HUES64 (cell line): ENCODE results near the gene ZNF804A.

Experiments
- H3K27ac ChIP-seq: 2 replicates; pipeline ENCODE4 v1.7.0; 2013; ENCODE audit warnings: low read depth, low read length, inconsistent platforms
- H3K27me3 ChIP-seq: 2 replicates; pipeline ENCODE4 v1.6.1; 2013; ENCODE audit warnings: mild to moderate bottlenecking, low read length; ENCODE audit not compliant: insufficient read depth
- H3K36me3 ChIP-seq: 2 replicates; pipeline ENCODE4 v1.6.1; 2013; ENCODE audit warnings: mild to moderate bottlenecking, low read length; ENCODE audit not compliant: insufficient read depth
- H3K4me1 ChIP-seq: 2 replicates; pipeline ENCODE4 v1.6.1; 2013; ENCODE audit warnings: mild to moderate bottlenecking, low read length, moderate library complexity; ENCODE audit not compliant: insufficient read depth
- H3K4me3 ChIP-seq: 2 replicates; pipeline ENCODE4 v1.5.1; 2013; ENCODE audit warnings: mild to moderate bottlenecking, low read length, moderate library complexity
- H3K9ac ChIP-seq: 2 replicates; pipeline ENCODE4 v1.6.1; 2013; ENCODE audit warnings: mild to moderate bottlenecking, low read depth, low read length
- H3K9me3 ChIP-seq: 2 replicates; pipeline ENCODE4 v1.6.1; 2013; ENCODE audit warnings: low read depth, low read length; ENCODE audit not compliant: insufficient read depth
- WGBS: fragments of 150-250, 120-280 bp; methylation state at CpG from one replicate; pipeline ENCODE4 v1.1.7; 2013; ENCODE audit warnings: missing lambda C conversion rate; 5-methylcytosine and 5-hydroxymethylcytosine counted together

ZNF804A gene

DNA sequence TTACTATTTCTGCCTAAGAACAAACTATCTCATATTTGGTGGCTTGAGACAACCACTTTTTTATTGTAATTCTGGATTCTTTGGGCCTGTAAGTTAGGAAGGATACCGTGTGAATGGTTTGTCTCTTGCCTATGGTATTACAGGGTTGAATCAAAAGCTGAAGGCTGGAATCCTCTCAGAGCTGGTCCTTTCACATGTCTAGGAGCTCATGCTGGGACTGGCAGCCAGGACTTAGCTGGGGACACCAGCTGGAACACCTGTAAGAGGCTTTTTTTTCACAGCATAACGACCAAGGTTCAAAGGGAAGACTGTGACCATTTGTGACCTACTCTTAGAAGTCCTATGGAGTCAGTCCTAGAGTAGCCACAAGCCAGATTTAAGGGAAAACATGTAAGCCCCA is 226.3 kb downstream of the ZNF804A start:
- Histone ChIP-seq H3K9ac (no peak overlapping the region), H3K27ac (no peak overlapping the region), H3K4me3 (no peak overlapping the region), H3K4me1 (no peaks in the 10 kb centered on the region), H3K27me3 (no peaks in the 10 kb centered on the region), H3K36me3 (no peaks in the 10 kb centered on the region), H3K9me3 (no peaks in the 10 kb centered on the region)
- 56% methylated on average over 2 of the region's 2 CpGs for WGBS

GRCh38 chr2:184830531-184830930 is 232.2 kb downstream of the ZNF804A start:
- Histone ChIP-seq H3K27me3 (no peaks in the 10 kb centered on the region), H3K4me3 (no peak overlapping the region), H3K9me3 (no peaks in the 10 kb centered on the region), H3K27ac (no peak overlapping the region), H3K4me1 (peaks cover 8% of the 10 kb centered on the region; the same call in 1 of the 2 replicates), H3K36me3 (no peaks in the 10 kb centered on the region), H3K9ac (no peak overlapping the region)
- 94% methylated on average over 1 of the region's 1 CpG for WGBS

DNA sequence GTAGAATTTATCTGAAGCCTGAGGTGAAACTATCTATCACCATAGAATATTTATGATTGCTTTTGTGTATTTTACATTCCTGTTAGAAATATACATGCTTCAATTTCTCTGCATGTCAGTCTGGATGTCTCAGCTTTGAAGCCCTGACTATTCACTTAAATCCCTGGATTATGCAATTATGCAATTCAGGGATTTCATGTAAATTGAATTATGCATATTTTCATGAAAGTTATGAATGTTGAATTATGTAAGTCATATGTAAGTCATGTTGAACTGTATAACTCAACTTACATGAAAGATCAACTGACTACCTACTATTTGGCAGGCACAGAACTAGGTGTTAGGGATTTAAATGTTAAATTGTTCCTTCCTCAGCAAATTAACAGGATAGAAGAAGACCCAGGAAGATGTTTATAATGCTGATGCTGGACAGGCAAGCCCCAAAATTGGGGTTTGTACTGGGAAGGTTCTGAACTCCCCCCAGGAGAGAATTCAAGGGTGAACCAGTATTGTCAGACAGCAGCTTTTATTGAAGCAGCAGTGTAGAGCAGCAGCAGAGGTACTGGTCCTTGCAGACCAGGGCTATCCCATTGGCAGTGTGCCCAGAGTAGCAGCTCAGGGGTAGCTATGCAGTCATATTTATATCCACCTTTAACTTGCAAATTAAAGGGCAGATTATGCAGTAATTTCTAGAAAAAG is 236.5 kb downstream of the ZNF804A start:
- Histone ChIP-seq H3K9ac (no peak overlapping the region), H3K4me3 (no peak overlapping the region), H3K27me3 (no peaks in the 10 kb centered on the region), H3K9me3 (no peaks in the 10 kb centered on the region), H3K36me3 (no peaks in the 10 kb centered on the region), H3K4me1 (peaks cover 8% of the 10 kb centered on the region; the same call in 1 of the 2 replicates), H3K27ac (no peak overlapping the region)

GRCh38 chr2:184835398-184835715 is 237.0 kb downstream of the ZNF804A start:
- Histone ChIP-seq H3K4me1 (peaks cover 8% of the 10 kb centered on the region; the same call in 1 of the 2 replicates), H3K9ac (no peak overlapping the region), H3K36me3 (no peaks in the 10 kb centered on the region), H3K27ac (no peak overlapping the region), H3K4me3 (no peak overlapping the region), H3K27me3 (no peaks in the 10 kb centered on the region), H3K9me3 (no peaks in the 10 kb centered on the region)

DNA sequence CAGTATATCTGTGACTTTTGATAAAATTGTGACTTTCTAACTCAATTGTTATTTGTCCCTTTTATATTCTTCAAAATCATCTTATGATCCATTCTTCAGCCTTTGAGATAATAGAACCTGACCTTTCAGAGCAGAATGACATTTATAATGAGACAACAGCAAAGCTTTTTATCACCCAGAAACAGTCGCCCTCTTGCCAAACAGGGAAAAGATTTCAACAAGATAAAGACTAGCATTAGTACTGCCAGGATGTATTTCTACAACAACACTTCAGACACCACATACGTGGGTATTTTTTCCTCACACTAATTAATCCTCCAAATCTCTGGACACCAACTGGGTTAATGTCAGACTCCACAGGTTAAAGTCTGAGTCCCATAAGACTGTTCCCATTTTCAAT is 249.0 kb downstream of the ZNF804A start:
- no peaks in the 10 kb centered on the region for H3K36me3 ChIP-seq
- H3K9ac ChIP-seq = no peak overlapping the region
- H3K4me3 ChIP-seq = no peak overlapping the region
- no peaks in the 10 kb centered on the region for H3K4me1 ChIP-seq
- no peaks in the 10 kb centered on the region for H3K9me3 ChIP-seq
- no peak overlapping the region for H3K27ac ChIP-seq
- H3K27me3 ChIP-seq = no peaks in the 10 kb centered on the region
- 86% methylated on average over 2 of the region's 2 CpGs for WGBS

DNA sequence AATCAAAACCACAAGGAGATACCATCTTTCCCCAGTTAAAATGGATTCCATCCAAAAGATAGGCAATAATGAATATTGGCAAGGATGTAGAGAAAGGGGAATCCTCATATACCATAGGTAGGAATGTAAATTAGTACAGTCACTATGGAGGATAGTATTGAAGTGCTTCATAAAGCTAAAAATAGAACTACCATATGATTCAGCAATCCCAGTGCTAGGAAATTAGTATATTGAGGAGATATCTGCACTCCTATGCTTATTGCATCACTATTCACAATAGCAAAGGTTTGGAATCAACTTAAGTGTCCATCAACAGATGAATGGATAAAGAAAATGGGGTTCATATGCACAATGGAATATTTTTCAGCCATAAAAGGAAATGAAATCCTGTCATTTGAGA is 251.2 kb downstream of the ZNF804A start:
- H3K27me3 ChIP-seq = no peaks in the 10 kb centered on the region
- no peak overlapping the region for H3K4me3 ChIP-seq
- H3K4me1 ChIP-seq = no peaks in the 10 kb centered on the region
- no peak overlapping the region for H3K27ac ChIP-seq
- H3K36me3 ChIP-seq = no peaks in the 10 kb centered on the region
- H3K9me3 ChIP-seq = no peaks in the 10 kb centered on the region
- no peak overlapping the region for H3K9ac ChIP-seq

- Histone ChIP-seq H3K9me3 (no peaks in the 10 kb centered on the region), H3K27ac (no peak overlapping the region), H3K4me3 (no peak overlapping the region), H3K4me1 (no peaks in the 10 kb centered on the region), H3K9ac (no peak overlapping the region), H3K36me3 (no peaks in the 10 kb centered on the region), H3K27me3 (no peaks in the 10 kb centered on the region)
- 100% methylated on average over 1 of the region's 1 CpG for WGBS
These were observed 253.2 kb downstream of the ZNF804A start for GRCh38 chr2:184851576-184851975.

DNA sequence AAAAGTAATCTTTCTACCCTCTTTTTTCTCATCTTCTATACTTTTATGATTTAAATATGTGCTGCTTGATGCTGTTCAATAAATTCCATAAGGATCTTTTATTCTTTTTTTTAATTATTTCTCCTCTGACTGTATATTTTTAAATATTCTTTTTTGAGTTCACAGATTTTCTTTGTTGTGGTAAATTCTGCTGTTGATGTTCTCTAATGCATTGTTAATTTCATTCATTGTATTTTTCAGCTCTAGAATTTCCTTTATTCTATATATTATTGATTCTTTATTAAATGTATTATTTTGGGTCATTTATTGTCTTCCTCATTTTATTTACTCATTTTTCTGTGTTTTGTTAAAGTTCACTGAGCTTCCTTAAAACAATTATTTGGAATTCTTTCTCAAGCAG is 260.9 kb downstream of the ZNF804A start:
- Histone ChIP-seq H3K27me3 (no peaks in the 10 kb centered on the region), H3K9me3 (peaks cover 5% of the 10 kb centered on the region; the same call in 1 of the 2 replicates), H3K36me3 (no peaks in the 10 kb centered on the region), H3K27ac (no peak overlapping the region), H3K4me3 (no peak overlapping the region), H3K9ac (no peak overlapping the region), H3K4me1 (no peaks in the 10 kb centered on the region)

- H3K36me3 ChIP-seq = no peaks in the 10 kb centered on the region
- no peak overlapping the region for H3K4me3 ChIP-seq
- no peak overlapping the region for H3K27ac ChIP-seq
- no peak overlapping the region for H3K9ac ChIP-seq
- 93% methylated on average over 2 of the region's 2 CpGs for WGBS
- no peaks in the 10 kb centered on the region for H3K27me3 ChIP-seq
- peaks cover 5% of the 10 kb centered on the region; the same call in 1 of the 2 replicates for H3K9me3 ChIP-seq
- no peaks in the 10 kb centered on the region for H3K4me1 ChIP-seq
These were observed 262.4 kb downstream of the ZNF804A start for GRCh38 chr2:184860744-184861143.

- Histone ChIP-seq H3K9ac (no peak overlapping the region), H3K9me3 (no peaks in the 10 kb centered on the region), H3K27me3 (no peaks in the 10 kb centered on the region), H3K4me1 (peaks cover 13% of the 10 kb centered on the region; the same call in 1 of the 2 replicates), H3K4me3 (no peak overlapping the region), H3K36me3 (no peaks in the 10 kb centered on the region), H3K27ac (no peak overlapping the region)
These were observed 276.9 kb downstream of the ZNF804A start for GRCh38 chr2:184875212-184875611.

DNA sequence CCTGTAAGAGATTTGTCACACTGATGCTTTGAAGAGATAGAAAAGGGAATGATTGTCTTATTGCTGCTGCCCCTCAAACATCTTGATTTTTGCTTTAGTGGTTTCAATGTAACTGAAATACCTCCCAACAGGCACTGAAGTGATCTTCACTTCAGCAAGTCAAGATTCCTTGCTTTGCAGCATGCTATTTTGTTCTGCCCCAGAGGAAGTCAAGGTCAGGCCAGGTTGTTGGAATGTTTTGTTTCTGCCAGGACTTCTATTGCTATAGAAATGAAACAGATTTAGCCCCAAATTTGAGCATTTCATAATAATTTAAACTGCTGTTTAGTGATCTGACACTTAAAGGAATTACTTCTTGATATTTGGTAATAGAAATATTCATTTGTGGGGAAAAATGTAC is 277.6 kb downstream of the ZNF804A start:
- Histone ChIP-seq H3K36me3 (no peaks in the 10 kb centered on the region), H3K27me3 (no peaks in the 10 kb centered on the region), H3K27ac (no peak overlapping the region)

GRCh38 chr2:184877909-184878308 is 279.6 kb downstream of the ZNF804A start:
- WGBS = 94% methylated on average over 2 of the region's 2 CpGs
- no peaks in the 10 kb centered on the region for H3K36me3 ChIP-seq

More for the DNA sequence above, 277.6 kb downstream of the ZNF804A start:
- Histone ChIP-seq H3K9me3 (no peaks in the 10 kb centered on the region), H3K9ac (no peak overlapping the region), H3K4me1 (peaks cover 13% of the 10 kb centered on the region; the same call in 1 of the 2 replicates), H3K4me3 (no peak overlapping the region)

More at GRCh38 chr2:184877909-184878308, 279.6 kb downstream of the ZNF804A start:
- Histone ChIP-seq H3K4me1 (peaks cover 13% of the 10 kb centered on the region; the same call in 1 of the 2 replicates), H3K27ac (no peak overlapping the region), H3K4me3 (no peak overlapping the region), H3K9ac (no peak overlapping the region), H3K27me3 (no peaks in the 10 kb centered on the region), H3K9me3 (no peaks in the 10 kb centered on the region)
